ENCODE data around the gene AQP12A.

AQP12A gene

DNA sequence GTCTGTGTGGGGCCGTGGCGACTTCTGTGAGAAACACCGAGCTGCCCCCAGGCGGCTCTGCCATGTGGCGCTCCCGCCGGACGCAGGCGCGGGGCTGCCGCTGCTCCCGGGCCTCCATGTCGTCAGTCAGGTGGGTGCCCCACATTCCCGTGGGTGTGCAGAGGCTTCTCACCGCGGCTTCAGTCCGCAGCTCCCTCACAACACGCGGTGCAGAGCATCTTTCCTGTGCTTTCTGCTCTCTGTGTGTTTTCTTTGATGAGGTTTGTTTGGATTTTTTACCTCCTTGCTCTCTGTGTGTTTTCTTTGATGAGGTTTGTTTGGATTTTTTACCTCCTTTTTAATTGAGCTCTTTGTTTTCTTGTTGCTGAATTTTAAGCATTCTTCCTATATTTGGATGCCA lies 13.0 kb downstream of the AQP12A start:
- peak in 1 of 2 donors; percentile 8 for DNase-seq (ENCODE audit: low read depth in 1 of 2, low spot score in 1 of 2)

DNA sequence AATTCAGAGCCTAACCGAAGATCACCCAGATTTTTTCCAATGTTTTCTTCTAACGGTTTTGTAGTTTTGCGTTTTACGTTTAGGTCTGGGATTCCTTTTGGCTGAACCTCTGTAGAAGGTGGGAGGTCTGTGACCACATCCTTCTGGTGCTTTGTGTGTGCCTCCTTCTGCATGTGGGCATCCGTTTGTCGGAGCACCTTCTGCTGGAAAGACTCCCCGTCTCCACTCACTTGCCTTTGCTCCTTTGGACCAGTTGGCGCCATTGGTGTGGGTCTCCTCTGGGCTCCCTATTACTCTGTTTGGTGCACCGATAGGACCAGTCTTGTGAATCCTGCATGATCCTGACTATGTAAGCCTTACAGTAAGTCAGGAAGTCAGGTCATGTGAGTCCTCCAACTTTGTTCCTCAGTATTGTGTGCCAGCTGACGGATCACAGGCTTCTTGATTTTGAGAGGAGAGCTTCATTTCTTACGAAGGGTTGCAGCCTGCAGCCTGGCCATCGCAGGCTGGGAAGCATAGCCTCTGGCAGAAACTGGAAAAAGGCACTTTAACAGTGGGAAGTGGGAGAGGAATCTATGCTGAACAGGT lies 13.6 kb downstream of the AQP12A start:
- DNase-seq (ENCODE audit: low read depth in 1 of 2, low spot score in 1 of 2): no peak

- DNase-seq (ENCODE audit: low read depth in 1 of 2, low spot score in 1 of 2): no peak
These were observed 15.5 kb downstream of the AQP12A start for GRCh38 chr2:240707043-240707756.

DNA sequence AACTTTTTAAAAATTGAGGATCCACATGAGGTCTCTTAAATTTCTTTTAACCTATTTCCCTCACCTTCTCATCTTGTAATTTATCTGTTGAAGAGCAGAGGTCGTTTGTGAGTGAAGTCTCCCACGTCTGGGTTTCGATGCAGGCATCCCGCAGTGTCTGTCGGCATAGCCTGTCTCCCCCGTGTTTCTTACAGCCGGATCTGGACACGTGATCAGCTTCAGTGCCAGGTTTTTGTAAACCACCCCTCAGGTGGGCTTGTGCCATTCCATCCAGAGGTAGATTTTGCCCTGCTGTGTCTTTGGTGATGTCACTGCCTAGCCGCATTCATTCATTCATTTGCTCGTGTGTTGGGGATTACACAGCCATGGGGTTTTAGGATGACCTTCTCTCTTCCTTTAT lies 16.2 kb downstream of the AQP12A start:
- no peak for DNase-seq (ENCODE audit: low read depth in 1 of 2, low spot score in 1 of 2)

DNA sequence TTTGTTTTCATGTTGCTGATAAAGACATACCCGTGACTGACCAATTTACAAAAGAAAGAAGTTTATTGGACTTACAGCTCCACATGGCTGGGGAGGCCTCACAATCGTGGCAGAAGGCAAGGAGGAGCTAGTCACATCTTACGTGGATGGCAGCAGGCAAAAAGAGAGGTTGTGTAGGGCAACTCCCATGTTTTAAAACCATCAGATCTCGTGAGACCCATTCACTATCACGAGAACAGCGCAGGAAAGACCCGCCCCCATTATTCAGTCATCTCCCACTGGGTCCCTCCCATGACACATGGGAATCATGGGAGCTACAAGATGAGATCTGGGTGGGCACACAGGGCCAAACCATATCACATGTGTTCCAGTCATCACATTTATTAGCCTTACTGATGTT lies 16.8 kb downstream of the AQP12A start:
- DNase-seq (ENCODE audit: low read depth in 1 of 2, low spot score in 1 of 2): no peak

DNA sequence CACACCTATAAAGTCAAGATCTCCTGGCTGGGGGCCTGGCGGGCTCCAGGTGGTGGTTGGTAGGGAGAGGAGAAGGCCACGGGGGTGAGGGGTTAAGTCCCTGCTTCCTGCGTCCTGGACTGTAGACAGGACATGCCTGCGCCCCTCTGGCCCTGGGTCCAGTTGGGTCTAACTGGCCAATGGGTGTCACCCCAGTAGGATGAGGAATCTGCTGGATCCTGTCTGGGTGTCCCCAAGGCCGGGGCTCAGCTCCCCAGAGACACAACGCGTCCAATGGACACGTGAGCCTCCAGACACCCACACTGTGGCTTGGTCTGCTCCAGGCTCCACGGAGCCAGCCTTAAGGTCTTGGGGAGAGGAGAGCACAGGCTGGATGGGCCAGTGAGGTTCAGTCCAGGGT lies 19.6 kb downstream of the AQP12A start:
- no peak for DNase-seq (ENCODE audit: low read depth in 1 of 2, low spot score in 1 of 2)

DNA sequence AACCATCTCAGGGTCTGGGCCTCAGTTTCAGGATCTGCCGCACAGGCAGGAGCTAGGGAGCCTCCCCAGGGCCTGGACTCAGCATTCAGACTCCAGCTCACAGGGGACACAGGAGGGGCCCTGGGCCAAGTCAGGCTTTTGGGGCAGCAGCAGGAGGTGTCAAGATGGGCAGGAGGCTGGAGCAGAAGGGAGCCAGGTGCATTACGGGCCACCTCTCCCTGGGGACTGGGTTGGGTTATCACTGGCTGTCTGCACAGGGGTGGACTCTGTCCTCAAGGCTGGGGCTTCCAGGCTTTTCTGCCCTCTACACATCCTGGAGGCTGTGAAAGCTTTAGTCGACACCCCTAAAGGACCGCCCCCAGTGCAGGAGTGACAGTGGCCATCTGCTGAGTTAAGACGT lies 20.0 kb downstream of the AQP12A start:
- no peak for DNase-seq (ENCODE audit: low read depth in 1 of 2, low spot score in 1 of 2)

- DNase-seq (ENCODE audit: low read depth in 1 of 2, low spot score in 1 of 2): no peak
These were observed 20.5 kb downstream of the AQP12A start for GRCh38 chr2:240712121-240712520.

DNA sequence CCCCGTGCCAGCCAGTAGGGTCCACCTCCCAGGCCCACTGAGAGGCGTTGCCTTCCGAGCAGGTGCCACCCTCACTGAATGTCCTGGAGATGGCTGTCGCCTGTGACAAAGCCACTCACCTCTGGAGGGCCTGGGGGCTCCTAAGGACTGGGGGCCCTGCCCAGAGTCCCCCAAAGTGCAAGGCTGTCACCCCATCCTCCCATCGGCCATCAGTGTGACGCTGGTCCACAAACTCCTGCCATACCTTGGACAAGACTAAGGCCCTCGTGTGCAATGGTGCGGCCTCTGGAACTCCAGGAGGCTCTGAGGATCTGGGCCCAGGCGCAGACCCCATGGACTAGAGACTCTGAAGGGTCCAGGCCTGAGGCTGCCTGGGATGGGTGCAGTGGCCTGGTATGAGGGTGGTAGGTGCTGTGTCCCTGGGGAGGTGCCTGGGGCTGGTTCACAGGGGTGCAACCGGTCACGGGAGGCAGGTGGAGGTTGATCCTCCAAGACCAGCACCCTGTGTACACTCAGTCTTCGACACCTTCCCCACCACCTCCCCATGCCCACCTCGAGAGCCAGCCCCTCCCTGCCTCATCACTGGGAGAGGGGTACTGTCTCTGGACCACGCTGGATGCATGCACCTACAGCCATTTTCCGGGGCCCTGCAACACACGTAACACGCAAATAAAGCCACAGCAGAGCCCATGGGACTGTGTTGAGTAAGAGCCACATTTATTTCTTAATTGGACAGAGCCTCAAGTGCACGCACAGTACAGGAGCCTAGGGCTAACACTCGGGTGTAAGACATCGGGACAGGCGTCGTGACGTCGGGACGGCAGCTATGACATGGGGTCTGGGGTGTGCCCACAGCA lies 21.6 kb downstream of the AQP12A start:
- no peak for DNase-seq (ENCODE audit: low read depth in 1 of 2, low spot score in 1 of 2)

DNA sequence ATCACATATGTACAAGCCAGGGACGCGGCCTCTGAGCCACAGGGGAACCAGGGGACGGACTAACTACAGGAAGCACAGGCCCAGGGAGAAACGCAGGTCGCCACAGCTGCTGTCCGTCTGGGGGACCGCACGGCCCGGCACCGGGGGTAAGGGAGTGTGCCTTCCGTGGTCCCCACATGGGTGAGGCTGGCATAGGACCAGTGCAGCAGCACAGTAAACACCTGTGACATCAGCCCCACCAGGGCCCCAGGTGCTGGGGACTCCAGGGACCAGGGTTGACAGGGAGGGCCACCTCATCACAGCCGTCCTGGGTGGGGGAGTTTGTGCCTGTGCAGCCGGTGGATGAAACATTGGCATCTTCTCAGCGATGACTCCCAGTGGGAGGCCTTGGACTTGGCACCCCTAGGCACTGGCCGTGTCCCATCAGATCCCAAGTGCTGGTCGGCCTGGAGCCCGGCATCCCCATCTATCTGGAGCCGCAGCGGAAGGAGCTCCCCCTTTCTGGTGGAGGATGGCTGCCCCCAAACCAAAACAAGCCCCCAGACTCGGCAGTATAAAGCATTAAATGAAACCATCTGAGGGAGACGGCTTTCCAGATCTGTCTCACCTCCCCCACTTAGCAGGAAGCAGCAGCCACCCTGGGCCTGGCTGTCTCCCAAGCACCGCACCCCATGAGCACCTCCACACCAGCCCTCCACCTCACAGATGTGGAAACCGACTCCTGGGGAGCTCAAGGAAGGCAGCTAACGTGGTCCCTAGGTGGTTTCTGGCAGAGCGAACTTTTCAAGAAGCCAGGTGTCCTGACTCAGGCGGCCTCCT lies 22.5 kb downstream of the AQP12A start:
- DNase-seq (ENCODE audit: low read depth in 1 of 2, low spot score in 1 of 2): no peak

DNA sequence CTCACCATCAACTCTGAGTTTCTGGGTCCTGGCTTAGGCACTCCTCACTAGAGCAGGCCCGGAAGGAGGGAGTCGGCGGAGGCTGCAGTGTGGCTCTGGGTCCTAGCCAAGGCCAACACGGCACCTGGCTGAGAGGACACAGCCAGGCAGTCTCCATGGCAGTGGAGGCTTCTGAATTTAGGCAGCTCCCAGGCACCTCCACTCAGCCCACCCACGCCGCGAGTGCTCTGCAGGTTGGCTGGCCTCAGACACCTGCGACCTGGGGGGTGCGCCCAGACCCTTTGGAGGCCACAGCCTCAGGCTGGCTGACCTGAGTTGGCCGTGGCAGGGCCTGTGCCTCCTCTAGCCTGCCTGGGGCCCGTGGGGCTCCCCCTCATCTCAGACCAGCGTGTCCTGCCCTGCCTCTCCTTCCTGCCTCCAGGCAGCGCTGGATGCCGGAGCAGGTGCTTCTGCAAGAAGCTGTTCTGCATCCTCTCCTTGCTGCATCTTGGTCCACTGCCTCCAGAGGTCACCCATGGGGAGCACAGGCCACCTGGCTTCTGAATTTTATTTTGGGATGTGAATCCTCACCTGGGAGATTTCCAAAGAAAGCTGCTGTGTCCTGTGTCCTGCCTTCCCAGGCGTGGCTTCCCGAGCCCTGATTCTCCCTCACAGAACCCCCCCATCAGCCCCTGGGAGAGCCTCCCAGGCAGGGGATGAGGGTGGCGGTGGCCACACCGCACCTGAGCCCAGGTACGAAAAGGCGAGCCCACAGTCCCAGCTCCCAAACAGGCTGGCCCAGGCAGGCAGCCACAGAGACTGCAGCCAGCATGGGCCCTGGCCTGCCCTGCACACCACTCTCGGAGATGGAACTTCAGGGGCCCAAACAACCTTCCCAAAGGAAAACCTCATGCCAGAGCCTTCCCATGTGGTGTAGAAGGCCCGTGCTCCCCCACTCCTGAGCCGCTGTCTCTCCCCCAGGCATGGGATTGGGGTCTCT lies 23.4 kb downstream of the AQP12A start:
- no peak for DNase-seq (ENCODE audit: low read depth in 1 of 2, low spot score in 1 of 2)

DNA sequence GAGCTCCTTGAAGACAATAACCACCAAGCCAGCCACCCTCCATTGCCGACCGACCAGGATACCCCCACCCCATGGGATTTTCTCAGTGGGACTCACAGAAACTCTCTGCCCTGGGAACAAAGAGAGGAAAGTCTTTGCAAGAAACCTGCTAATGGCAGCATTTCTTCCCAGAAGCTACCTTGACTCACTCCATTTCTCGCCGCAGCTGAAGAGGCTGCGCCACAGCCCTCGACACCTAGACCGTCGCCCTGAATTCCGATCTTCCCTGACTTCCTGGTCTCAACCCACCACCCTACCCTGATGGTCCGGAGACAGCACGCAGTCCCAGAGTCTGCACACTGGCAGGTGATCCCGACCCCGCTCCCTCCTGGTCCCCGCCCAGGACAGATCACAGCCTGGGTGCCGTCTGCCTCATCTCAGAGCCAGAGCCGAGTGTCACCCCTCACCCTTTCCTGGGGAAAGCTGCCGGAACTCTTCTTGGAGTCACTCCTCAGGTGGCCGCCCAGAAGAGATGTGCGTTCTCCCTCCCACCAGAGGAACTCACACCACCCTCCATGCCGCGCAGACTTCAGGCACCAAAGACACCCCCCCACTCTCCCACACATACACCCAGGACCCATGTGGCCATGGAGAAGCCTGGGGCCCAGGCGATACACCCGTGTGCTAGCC lies 24.6 kb downstream of the AQP12A start:
- DNase-seq (ENCODE audit: low read depth in 1 of 2, low spot score in 1 of 2): no peak

- DNase-seq (ENCODE audit: low read depth in 1 of 2, low spot score in 1 of 2): no peak
These were observed 25.5 kb downstream of the AQP12A start for GRCh38 chr2:240717181-240717641.

GRCh38 chr2:240717681-240718581 lies 26.3 kb downstream of the AQP12A start:
- no peak for DNase-seq (ENCODE audit: low read depth in 1 of 2, low spot score in 1 of 2)

- no peak for DNase-seq (ENCODE audit: low read depth in 1 of 2, low spot score in 1 of 2)
These were observed 27.3 kb downstream of the AQP12A start for GRCh38 chr2:240718896-240719490.

GRCh38 chr2:240719676-240720545 lies 28.2 kb downstream of the AQP12A start:
- no peak for DNase-seq (ENCODE audit: low read depth in 1 of 2, low spot score in 1 of 2)
